ENCODE results near the gene DPYSL4. TPM values are rescaled to one million over a fixed set of nuclear protein-coding genes. Genes with fewer than 3 reads are reported as not detected.

DPYSL4 gene
- total and polyA plus RNA-seq, 2 of the 4 experiments (the other 2 are of a cell fraction): 8.1 to 30.5 TPM

DNA sequence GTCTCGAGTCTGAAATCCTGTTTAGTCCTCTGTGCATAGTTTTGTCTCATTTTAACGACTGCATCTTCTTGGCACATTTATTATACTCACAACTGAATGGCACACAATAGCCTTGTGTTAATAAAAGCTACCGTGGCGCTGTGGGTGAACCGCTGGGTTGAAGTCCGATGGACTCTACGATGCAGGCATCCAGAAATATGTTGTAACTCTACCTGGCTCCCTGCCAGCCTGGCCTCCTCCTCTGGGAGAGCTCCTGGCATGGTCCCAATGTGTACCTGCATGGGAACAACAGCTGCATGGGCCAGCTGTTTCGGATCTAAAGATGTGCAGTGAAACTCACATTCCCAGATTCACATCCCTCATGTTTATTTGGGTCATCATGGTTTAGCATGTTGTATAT is 3.7 kb upstream of the DPYSL4 start:
- Histone ChIP-seq H2BK5ac (ENCODE audit: low read depth, low read length, poor library complexity, severe bottlenecking) (no peak overlapping the region), H3K27me3 (ENCODE audit: control insufficient read depth, insufficient read depth, low read length) (peaks cover 36% of the 10 kb centered on the region), H3K4me3 (ENCODE audit: insufficient read depth, low read depth, low read length) (no peak overlapping the region), H2BK15ac (ENCODE audit: low read depth, low read length) (no peak overlapping the region), H3K23ac (ENCODE audit: low read depth, low read length) (no peak overlapping the region), H4K8ac (ENCODE audit: low read depth in 2 of 2, low read length in 2 of 2) (no peak overlapping the region), H3K4ac (ENCODE audit: low read depth, low read length) (no peak overlapping the region), H2AFZ (replicated peaks; ENCODE audit: low read length, poor library complexity) (no peak overlapping the region), H2AK9ac (replicated peaks; ENCODE audit: low read depth, low read length, poor library complexity) (no peak overlapping the region), H3K79me1 (ENCODE audit: low read depth in 1 of 2, low read length in 2 of 2) (no peaks in the 10 kb centered on the region; a peak in 1 of 4 replicates), H4K5ac (ENCODE audit: low read depth, low read length) (no peak overlapping the region), H3K9me3 (ENCODE audit: control insufficient read depth, insufficient read depth, low read length) (no peaks in the 10 kb centered on the region), H2BK120ac (ENCODE audit: low read depth, low read length) (no peak overlapping the region), H2BK20ac (ENCODE audit: low read depth, low read length) (no peak overlapping the region), H3K36me3 (ENCODE audit: control insufficient read depth, insufficient read depth, low read length) (no peaks in the 10 kb centered on the region), H3K9me1 (ENCODE audit: insufficient read depth, low read length) (no peaks in the 10 kb centered on the region), H4K91ac (ENCODE audit: insufficient read depth, low read depth, low read length) (no peak overlapping the region), H4K20me1 (ENCODE audit: insufficient read depth, low read length) (peaks cover 3% of the 10 kb centered on the region), H2AK5ac (ENCODE audit: low read depth, low read length) (no peak overlapping the region), H3K14ac (replicated peaks; ENCODE audit: low read depth, low read length) (no peak overlapping the region), H3K9ac (ENCODE audit: low read depth, low read length) (no peak overlapping the region), H3K4me1 (ENCODE audit: control insufficient read depth, insufficient read depth, low read length) (peaks cover 2% of the 10 kb centered on the region; the same call in 1 of the 2 replicates), H3K56ac (ENCODE audit: extremely low read depth, insufficient read depth, low read length) (no peak overlapping the region), H3K18ac (ENCODE audit: low read depth, low read length) (no peak overlapping the region), H3K27ac (ENCODE audit: insufficient read depth, low read length) (no peak overlapping the region), H3K4me2 (ENCODE audit: low read depth, low read length) (no peak overlapping the region)
- TF ChIP-seq MAZ (IDR thresholded peaks at IDR 0.05; ENCODE audit: borderline replicate concordance, low read depth, low read length) (no peak), MXI1 (IDR thresholded peaks at IDR 0.05; ENCODE audit: borderline replicate concordance, low read depth, low read length) (no peak), RCOR1 (IDR thresholded peaks at IDR 0.05; ENCODE audit: insufficient replicate concordance, low read length) (no peak), POLR2A (IDR thresholded peaks at IDR 0.05; ENCODE audit: low read depth, low read length) (no peak), MAFK (IDR thresholded peaks at IDR 0.05; ENCODE audit: low read depth, low read length) (no peak), CHD1 (IDR thresholded peaks at IDR 0.05; ENCODE audit: low read depth, low read length) (no peak), SMC3 (IDR thresholded peaks at IDR 0.05; ENCODE audit: low read depth, low read length) (no peak), RFX5 (IDR thresholded peaks at IDR 0.05; ENCODE audit: low read depth, low read length) (no peak), CEBPB (IDR thresholded peaks at IDR 0.05; ENCODE audit: low read depth, low read length) (no peak), BHLHE40 (IDR thresholded peaks at IDR 0.05; ENCODE audit: low read depth, low read length) (no peak), FOS (IDR thresholded peaks at IDR 0.05; ENCODE audit: low read depth, low read length) (no peak), NFE2L2 (IDR thresholded peaks at IDR 0.05; ENCODE audit: low read depth, low read length) (no peak), RAD21 (IDR thresholded peaks at IDR 0.05; ENCODE audit: low read length) (no peak)
- TF ChIP-seq, protein P1, sequence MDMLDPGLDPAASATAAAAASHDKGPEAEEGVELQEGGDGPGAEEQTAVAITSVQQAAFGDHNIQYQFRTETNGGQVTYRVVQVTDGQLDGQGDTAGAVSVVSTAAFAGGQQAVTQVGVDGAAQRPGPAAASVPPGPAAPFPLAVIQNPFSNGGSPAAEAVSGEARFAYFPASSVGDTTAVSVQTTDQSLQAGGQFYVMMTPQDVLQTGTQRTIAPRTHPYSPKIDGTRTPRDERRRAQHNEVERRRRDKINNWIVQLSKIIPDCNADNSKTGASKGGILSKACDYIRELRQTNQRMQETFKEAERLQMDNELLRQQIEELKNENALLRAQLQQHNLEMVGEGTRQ (IDR thresholded peaks at IDR 0.05; ENCODE audit: low read depth, low read length): no peak
- TF ChIP-seq, protein P2, sequence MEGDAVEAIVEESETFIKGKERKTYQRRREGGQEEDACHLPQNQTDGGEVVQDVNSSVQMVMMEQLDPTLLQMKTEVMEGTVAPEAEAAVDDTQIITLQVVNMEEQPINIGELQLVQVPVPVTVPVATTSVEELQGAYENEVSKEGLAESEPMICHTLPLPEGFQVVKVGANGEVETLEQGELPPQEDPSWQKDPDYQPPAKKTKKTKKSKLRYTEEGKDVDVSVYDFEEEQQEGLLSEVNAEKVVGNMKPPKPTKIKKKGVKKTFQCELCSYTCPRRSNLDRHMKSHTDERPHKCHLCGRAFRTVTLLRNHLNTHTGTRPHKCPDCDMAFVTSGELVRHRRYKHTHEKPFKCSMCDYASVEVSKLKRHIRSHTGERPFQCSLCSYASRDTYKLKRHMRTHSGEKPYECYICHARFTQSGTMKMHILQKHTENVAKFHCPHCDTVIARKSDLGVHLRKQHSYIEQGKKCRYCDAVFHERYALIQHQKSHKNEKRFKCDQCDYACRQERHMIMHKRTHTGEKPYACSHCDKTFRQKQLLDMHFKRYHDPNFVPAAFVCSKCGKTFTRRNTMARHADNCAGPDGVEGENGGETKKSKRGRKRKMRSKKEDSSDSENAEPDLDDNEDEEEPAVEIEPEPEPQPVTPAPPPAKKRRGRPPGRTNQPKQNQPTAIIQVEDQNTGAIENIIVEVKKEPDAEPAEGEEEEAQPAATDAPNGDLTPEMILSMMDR (conservative IDR thresholded peaks at IDR 0.05; ENCODE audit: low read depth, low read length): no peak
- TF ChIP-seq, protein P3, sequence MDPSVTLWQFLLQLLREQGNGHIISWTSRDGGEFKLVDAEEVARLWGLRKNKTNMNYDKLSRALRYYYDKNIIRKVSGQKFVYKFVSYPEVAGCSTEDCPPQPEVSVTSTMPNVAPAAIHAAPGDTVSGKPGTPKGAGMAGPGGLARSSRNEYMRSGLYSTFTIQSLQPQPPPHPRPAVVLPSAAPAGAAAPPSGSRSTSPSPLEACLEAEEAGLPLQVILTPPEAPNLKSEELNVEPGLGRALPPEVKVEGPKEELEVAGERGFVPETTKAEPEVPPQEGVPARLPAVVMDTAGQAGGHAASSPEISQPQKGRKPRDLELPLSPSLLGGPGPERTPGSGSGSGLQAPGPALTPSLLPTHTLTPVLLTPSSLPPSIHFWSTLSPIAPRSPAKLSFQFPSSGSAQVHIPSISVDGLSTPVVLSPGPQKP (IDR thresholded peaks at IDR 0.05; ENCODE audit: borderline replicate concordance, low read depth, low read length): no peak
- intact Hi-C loops (cut with micrococcal nuclease): no loop called here
- POLR2A ChIA-PET (ENCODE audit: unreplicated experiment): no interaction called here
- DNase-seq: no peak
- CTCF ChIA-PET: no interaction called here
- 73% methylated on average over 6 of the region's 8 CpGs; no CpG with 5 or more reads in 1 of the 2 experiments for WGBS, 2 experiments (ENCODE audit: extremely low coverage in 2 of 2, insufficient read length in 1 of 2)
- BruUV-seq (replicated peaks): no TSS peak
- no peak for ATAC-seq (ENCODE audit: low read depth)
- in situ Hi-C loops (cut with MboI; ENCODE audit: low sequenced_read_pairs): no loop called here
- dilution Hi-C loops (cut with HindIII; ENCODE audit: low sequenced_read_pairs, unreplicated experiment): no loop called here

Measured in IMR-90 (cell line).